Erythroblast (primary cell): ENCODE results near the gene CFAP100.

Experiments
- GATA1 ChIP-seq: IDR thresholded peaks from 2 replicates; pipeline ENCODE4 v1.6.1; 2011; ENCODE audit warnings: low read depth, mild to moderate bottlenecking, control low read depth, low read length, moderate library complexity
- POLR2A ChIP-seq: IDR thresholded peaks from 2 replicates; pipeline ENCODE4 v1.6.1; 2011; ENCODE audit warnings: mild to moderate bottlenecking, low read length

DNA sequence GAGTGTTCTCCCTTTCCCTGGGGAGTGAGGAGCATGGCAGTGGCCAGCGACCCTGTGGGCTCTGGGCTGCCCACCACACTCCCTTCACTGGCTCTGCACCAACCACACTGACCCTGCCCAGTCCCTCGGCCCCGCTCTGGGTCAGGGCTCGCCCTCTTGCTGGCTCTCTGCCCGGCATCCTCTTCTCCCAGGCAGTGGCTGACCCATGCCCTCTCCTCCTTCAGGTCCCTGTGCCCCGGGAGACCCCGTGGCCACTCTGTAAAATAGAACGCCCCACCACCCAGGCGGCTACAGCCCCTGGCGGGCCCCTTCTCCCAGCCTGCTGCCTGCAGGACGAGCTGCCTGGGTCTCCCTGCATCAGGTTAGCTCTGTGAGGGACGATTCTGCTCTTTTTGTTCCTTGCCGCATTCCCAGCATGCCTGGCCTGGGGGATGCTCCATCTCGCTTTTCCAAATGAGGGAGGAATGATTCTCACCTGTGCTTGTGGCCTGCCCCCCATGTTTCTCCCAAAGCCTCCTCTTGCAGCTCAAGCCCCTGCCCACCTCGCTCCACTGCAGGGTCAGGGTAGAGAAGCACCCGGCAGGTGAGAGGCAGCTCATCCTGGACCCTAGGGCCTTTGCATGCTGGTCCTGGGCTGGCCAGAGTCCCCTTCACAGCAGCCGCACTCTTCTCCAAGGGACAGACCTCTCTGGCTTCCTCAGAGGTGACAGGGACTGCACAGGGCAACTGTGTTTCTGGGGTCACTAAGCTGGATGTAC, 14.5 kb upstream of the CFAP100 start:
- TF ChIP-seq POLR2A (no peak), GATA1 (no peak)
